Fibroblast of skin of left biceps (primary cell): ENCODE data around the gene DUSP28.

Experiments used
- DNase-seq, 2 experiments: peaks; one replicate each; pipeline ENCODE4 v3.0.0-alpha.2; 2013; ENCODE audit warnings: low read depth in 2 of 2

The DUSP28 gene

GRCh38 chr2:240599141-240599583, 39.0 kb downstream of the DUSP28 start:
- DNase-seq = no peak

- no peak for DNase-seq
Measured at GRCh38 chr2:240600451-240600961, 40.3 kb downstream of the DUSP28 start.

GRCh38 chr2:240601061-240601830, 41.1 kb downstream of the DUSP28 start:
- DNase-seq = no peak

GRCh38 chr2:240601831-240602160, 41.6 kb downstream of the DUSP28 start:
- no peak for DNase-seq

GRCh38 chr2:240602266-240603050, 42.3 kb downstream of the DUSP28 start:
- no peak for DNase-seq

GRCh38 chr2:240603081-240603835, 43.1 kb downstream of the DUSP28 start:
- no peak for DNase-seq

GRCh38 chr2:240603846-240604245, 43.7 kb downstream of the DUSP28 start:
- DNase-seq = no peak

GRCh38 chr2:240604291-240604938, 44.3 kb downstream of the DUSP28 start:
- no peak for DNase-seq

GRCh38 chr2:240604939-240605716, 45.0 kb downstream of the DUSP28 start:
- no peak for DNase-seq

- DNase-seq = no peak
Measured at GRCh38 chr2:240605867-240606743, 45.9 kb downstream of the DUSP28 start.

GRCh38 chr2:240611601-240612210, 51.5 kb downstream of the DUSP28 start:
- DNase-seq = no peak
